Vagina (tissue), 2 donors: ENCODE results near the gene TNFRSF18.

Source experiments
- CTCF ChIP-seq, 3 experiments: fragments of 450-650 bp in 2 of 3; fragments of 200-600 bp in 1 of 3; sonication (generic) in 1 of 3; IDR thresholded peaks; one replicate each; pipeline ENCODE4 v1.5.1; 2017 to 2019; ENCODE audit warnings: antibody characterized with exemption in 3 of 3, mild to moderate bottlenecking in 2 of 3, moderate library complexity in 2 of 3
- POLR2A ChIP-seq, 2 donors: fragments of 450-650 bp; IDR thresholded peaks; one replicate each; pipeline ENCODE4 v1.6.1; 2017; ENCODE audit warnings: antibody characterized with exemption in 2 of 2, mild to moderate bottlenecking in 2 of 2, moderate library complexity in 2 of 2
- POLR2AphosphoS5 ChIP-seq, 2 donors: sonication (generic); formaldehyde crosslinking; IDR thresholded peaks; one replicate each; pipeline ENCODE4 v1.9.0; 2017; ENCODE audit warnings: antibody characterized with exemption in 2 of 2, mild to moderate bottlenecking in 2 of 2, low read depth in 1 of 2; ENCODE audit not compliant: insufficient read depth in 1 of 2

- no peak for TF ChIP-seq CTCF (IDR thresholded peaks at IDR 0.05)
- TF ChIP-seq POLR2A (IDR thresholded peaks at IDR 0.05), result no peak
- TF ChIP-seq POLR2AphosphoS5 (IDR thresholded peaks at IDR 0.05; ENCODE audit: insufficient read depth in 1 of 2, low read depth in 1 of 2), result no peak
Observed at GRCh38 chr1:1185101-1185765, 21.2 kb downstream of the TNFRSF18 start.
